Right lobe of liver (tissue), 4 donors: ENCODE data around the gene PLCB1.

Experiments
- CTCF ChIP-seq, 4 donors: fragments of 200-600 bp in 3 of 4; fragments of 450-650 bp in 1 of 4; IDR thresholded peaks; one replicate each; pipeline versions ENCODE4 v1.5.1 to v1.8.0; 2016 to 2022; ENCODE audit warnings: antibody characterized with exemption in 4 of 4, mild to moderate bottlenecking in 2 of 4
- POLR2A ChIP-seq: fragments of 450-650 bp; IDR thresholded peaks from one replicate; pipeline ENCODE4 v1.6.1; 2017; ENCODE audit warnings: antibody characterized with exemption, mild to moderate bottlenecking
- donor health status: DM: no; HTN: no; CAD: no.
- donor health status: DM: no; HTN: no; CAD: no.
- donor health status: DM: no; HTN: yes; CAD: no.

DNA sequence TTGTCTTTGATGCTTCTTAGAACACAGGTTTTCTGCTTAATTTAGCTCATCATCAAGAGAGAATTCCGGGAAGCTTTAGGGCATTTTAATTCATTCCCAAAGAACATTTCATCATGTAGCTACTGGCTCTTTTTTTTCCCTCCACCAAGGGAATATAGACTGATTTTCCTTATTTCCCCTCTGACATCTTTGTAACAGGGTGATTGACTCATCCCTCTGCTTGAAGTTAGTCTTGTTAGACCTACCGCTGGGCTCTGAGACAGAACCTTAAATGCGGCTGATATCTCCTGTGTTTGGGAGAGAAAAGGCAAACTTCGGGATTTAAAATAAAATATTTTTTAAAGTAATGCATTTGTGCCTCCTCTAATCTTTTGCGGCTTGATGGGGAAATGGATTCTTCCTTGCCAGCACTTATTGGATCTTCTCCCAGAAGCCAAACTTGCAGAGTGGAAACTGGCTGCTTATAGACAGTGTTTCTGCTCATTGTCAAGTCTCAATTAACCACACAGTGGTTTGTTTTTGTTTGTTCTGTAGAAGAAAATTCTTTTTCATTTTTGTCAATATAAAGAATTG, 664.1 kb downstream of the PLCB1 start:
- TF ChIP-seq CTCF (IDR thresholded peaks at IDR 0.05), result no peak
- TF ChIP-seq POLR2A, result no peak
